Medulla oblongata (tissue), 1 donor: ENCODE results near the gene VAV3.
A peak's percentile ranks its signal among the peaks of the same experiment; 100 is the strongest.

ENCODE experiments used
- DNase-seq: peaks from one replicate; pipeline ENCODE4 v3.0.0-alpha.2; 2015; ENCODE audit errors: extremely low spot score

Gene VAV3

GRCh38 chr1:107538502-107538901 lies 426.5 kb downstream of the VAV3 start:
- DNase-seq: no peak

DNA sequence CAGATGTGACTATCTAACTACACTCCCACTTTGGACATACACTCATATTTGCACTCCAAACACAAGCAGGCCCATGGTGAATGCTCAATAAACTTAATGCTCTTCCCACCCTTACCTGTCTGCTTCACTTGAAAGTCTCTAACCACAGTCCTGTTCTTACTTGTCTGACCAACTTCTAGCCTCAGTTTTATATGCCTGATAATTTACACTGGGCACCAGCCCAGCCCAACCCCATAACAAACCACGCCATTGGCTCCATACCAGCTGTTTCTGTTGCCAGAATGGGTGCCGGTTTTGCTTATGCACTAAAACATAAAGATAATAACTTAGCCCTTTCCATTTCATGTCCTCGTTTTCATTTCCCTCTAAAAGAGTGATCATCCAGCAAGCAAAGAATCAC lies 428.7 kb downstream of the VAV3 start:
- no peak for DNase-seq

- DNase-seq: no peak
Observed at GRCh38 chr1:107535091-107535490, 429.9 kb downstream of the VAV3 start.

- DNase-seq: no peak
Observed at GRCh38 chr1:107534632-107535031, 430.3 kb downstream of the VAV3 start.

GRCh38 chr1:107533436-107533835 lies 431.5 kb downstream of the VAV3 start:
- DNase-seq: no peak

DNA sequence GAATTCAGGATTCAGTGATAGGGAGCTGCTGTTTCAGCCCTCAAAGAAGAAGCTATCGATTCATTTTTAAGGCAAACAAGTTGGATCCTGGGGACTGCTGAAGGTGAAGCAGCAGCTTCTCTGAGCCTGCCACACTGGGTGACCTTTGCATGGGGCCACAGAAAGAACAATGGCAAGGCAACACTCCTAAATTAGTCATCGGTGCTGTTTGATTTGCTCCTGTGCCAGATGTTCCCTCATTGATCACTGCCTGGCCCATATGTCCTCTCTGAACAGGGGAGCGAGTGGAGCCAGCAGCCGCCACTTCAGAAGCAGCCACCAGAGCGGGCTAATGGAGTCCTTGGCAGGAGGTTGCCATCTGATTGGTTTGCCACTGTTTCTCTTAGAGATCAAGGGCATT lies 432.7 kb downstream of the VAV3 start:
- no peak for DNase-seq

- DNase-seq: no peak
Observed at GRCh38 chr1:107531065-107531908, 433.7 kb downstream of the VAV3 start.

- DNase-seq: no peak
Observed at GRCh38 chr1:107530543-107530942, 434.4 kb downstream of the VAV3 start.

GRCh38 chr1:107529511-107530149 lies 435.4 kb downstream of the VAV3 start:
- peak; percentile 73 for DNase-seq

DNA sequence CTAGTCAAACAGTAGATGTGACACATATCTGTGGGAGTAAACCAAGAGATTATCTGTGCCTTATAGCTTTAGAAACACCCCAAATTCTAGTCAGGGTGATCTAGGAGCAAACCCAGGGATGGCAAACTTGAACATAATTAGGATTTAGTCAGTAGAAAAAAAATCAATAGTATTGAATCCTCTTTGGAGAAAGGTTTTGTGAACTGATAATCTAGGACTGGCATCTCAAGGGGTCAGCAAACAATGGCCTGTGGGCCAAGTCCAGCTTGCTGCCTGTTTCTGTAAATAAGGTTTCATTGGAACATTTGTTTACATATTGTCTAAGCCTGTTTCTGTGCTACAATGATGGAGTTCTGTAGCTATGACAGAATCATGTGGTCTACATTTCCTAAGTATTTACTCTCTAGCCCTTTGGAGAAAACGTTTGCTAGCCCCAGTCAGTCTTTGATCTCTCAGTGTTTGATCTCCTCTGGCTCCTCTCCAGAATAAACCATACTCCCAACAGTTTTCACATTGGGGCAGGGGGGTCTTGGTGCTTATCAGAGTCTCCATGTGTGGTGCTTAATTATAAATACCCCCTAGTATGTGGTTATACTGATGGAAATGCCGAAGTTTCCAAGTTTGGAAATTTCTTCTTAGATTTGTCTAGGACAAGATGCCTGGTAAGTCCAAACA lies 438.3 kb downstream of the VAV3 start:
- DNase-seq: no peak

- no peak for DNase-seq
Observed at GRCh38 chr1:107525961-107526360, 439.0 kb downstream of the VAV3 start.

DNA sequence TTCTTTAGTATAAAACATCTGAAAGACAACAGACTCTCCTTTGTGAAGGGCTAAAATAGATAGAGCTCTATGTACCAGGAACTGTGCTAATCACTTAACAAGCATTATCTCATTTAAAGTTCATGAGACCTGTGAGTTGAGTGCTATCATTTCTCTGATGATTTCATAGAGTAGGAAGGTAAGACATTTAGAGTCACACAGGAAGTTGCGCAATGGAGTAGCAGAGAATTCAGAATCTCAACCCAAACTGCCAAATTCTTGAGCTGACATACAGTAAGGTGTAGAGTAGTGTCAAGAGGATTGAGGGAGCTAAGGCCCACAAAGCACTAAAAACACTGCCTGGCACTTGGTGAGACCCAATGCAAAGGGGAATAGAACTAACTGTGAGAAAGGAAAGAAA lies 439.8 kb downstream of the VAV3 start:
- DNase-seq: no peak

DNA sequence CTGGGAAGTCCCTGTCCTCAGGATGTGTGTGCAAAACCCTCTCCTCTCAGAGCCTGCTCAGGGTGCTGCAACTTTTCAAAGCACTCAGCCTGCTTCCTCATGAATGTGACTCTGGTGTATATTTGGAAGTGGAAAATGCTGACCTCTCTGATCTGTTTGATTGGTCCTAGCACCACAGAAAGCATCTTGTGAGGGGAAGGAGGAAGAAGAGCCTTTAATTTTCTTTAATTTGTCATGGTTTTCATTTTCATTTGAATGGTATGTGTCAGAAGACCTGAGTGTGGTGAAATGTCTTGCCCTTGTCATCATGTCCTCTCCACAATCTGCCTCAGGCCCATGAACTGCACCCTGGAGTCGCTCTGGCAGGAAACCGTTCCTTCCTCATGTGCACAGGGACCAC lies 440.7 kb downstream of the VAV3 start:
- DNase-seq: peak; percentile 41

DNA sequence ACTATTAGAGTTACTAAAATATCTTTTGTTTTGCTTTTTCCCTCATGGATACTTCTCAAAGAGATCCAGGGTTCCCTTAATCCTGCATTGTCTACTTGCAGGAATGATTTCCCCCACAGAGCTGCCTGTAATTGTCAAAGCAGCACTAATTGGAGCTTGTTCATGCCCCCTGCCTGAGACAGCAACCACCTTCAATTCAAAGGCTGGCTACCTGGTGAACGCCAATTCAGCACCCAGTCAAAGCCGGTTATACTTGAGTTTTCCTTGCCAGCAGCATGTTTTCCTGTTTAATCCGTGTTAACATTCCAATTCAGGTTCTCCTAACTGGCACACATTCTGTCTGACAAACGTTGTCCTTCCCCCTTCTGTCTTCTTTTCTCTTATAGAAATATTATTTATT lies 441.2 kb downstream of the VAV3 start:
- DNase-seq: no peak

DNA sequence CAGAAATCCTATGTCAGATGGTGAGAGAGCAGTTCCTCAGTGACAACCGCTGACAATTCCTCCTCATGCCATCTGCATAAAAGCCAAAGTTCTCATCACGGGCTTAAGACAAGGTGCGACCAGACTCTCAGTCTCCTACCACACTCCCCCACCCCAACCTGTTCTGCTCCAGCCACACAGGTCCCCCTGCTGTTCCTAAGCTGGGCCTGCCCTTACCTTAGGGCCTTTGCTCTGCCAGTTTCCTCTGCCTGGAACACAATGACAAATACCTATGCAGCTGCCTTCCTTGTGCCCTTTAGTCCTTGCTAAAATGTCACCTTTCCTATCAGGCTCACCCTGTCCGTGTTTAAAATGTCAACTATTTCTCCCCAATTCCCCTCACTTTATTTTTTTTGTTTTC lies 441.9 kb downstream of the VAV3 start:
- no peak for DNase-seq
